ENCODE results near the gene RPL10A.

Gene RPL10A

GRCh38 chr6:35461270-35461669 is 6.9 kb upstream of the RPL10A start:
- Histone ChIP-seq H3K27ac (ENCODE audit: low read depth, low read length) (no peak overlapping the region), H3K27me3 (ENCODE audit: control insufficient read depth in 5 of 5, insufficient read depth in 4 of 5, low read length in 5 of 5) (no peaks in the 10 kb centered on the region), H3K9me3 (ENCODE audit: control insufficient read depth in 5 of 5, low read length in 5 of 5) (no peaks in the 10 kb centered on the region), H3K4me3 (ENCODE audit: low read depth in 1 of 5, low read length in 5 of 5) (no peak overlapping the region), H3K4me1 (ENCODE audit: control insufficient read depth in 5 of 5, insufficient read depth in 5 of 5, low read length in 5 of 5) (no peaks in the 10 kb centered on the region), H3K9ac (ENCODE audit: low read length in 5 of 5) (no peak overlapping the region), H3K36me3 (ENCODE audit: control insufficient read depth in 5 of 5, insufficient read depth in 5 of 5, low read length in 5 of 5) (peaks cover 0 to 33% (median 19%) of the 10 kb centered on the region in 5 donors)

- Histone ChIP-seq H3K27ac (ENCODE audit: low read depth, low read length) (no peak overlapping the region), H3K9me3 (ENCODE audit: control insufficient read depth in 5 of 5, low read length in 5 of 5) (no peaks in the 10 kb centered on the region), H3K4me3 (ENCODE audit: low read depth in 1 of 5, low read length in 5 of 5) (no peak overlapping the region), H3K27me3 (ENCODE audit: control insufficient read depth in 5 of 5, insufficient read depth in 4 of 5, low read length in 5 of 5) (no peaks in the 10 kb centered on the region), H3K36me3 (ENCODE audit: control insufficient read depth in 5 of 5, insufficient read depth in 5 of 5, low read length in 5 of 5) (peaks cover 0 to 27% (median 18%) of the 10 kb centered on the region in 5 donors), H3K4me1 (ENCODE audit: control insufficient read depth in 5 of 5, insufficient read depth in 5 of 5, low read length in 5 of 5) (peaks cover 0 to 7% (median 6%) of the 10 kb centered on the region in 5 donors), H3K9ac (ENCODE audit: low read length in 5 of 5) (no peak overlapping the region)
Measured at GRCh38 chr6:35463292-35463691, 4.9 kb upstream of the RPL10A start.

- H3K27me3 ChIP-seq (ENCODE audit: control insufficient read depth in 5 of 5, insufficient read depth in 4 of 5, low read length in 5 of 5), result no peaks in the 10 kb centered on the region
- peaks cover 0 to 28% (median 26%) of the 10 kb centered on the region in 5 donors for H3K4me1 ChIP-seq (ENCODE audit: control insufficient read depth in 5 of 5, insufficient read depth in 5 of 5, low read length in 5 of 5)
- H3K4me3 ChIP-seq (ENCODE audit: low read depth in 1 of 5, low read length in 5 of 5), result no peak overlapping the region
- peaks cover 0 to 27% (median 22%) of the 10 kb centered on the region in 5 donors for H3K36me3 ChIP-seq (ENCODE audit: control insufficient read depth in 5 of 5, insufficient read depth in 5 of 5, low read length in 5 of 5)
- no peaks in the 10 kb centered on the region for H3K9me3 ChIP-seq (ENCODE audit: control insufficient read depth in 5 of 5, low read length in 5 of 5)
- H3K27ac ChIP-seq (ENCODE audit: low read depth, low read length), result no peak overlapping the region
- H3K9ac ChIP-seq (ENCODE audit: low read length in 5 of 5), result no peak overlapping the region
Measured at GRCh38 chr6:35465646-35466045, 2.6 kb upstream of the RPL10A start.

- Histone ChIP-seq H3K36me3 (ENCODE audit: control insufficient read depth in 5 of 5, insufficient read depth in 5 of 5, low read length in 5 of 5) (peaks cover 5 to 50% (median 34%) of the 10 kb centered on the region in 5 donors), H3K27ac (ENCODE audit: low read depth, low read length) (peak overlapping the region; percentile 90), H3K4me3 (ENCODE audit: low read depth in 1 of 5, low read length in 5 of 5) (peak overlapping the region; percentile 78 to 91 (median 84)), H3K9me3 (ENCODE audit: control insufficient read depth in 5 of 5, low read length in 5 of 5) (no peaks in the 10 kb centered on the region), H3K9ac (ENCODE audit: low read length in 5 of 5) (peak overlapping the region; percentile 63 to 96 (median 90)), H3K27me3 (ENCODE audit: control insufficient read depth in 5 of 5, insufficient read depth in 4 of 5, low read length in 5 of 5) (no peaks in the 10 kb centered on the region), H3K4me1 (ENCODE audit: control insufficient read depth in 5 of 5, insufficient read depth in 5 of 5, low read length in 5 of 5) (peaks cover 0 to 41% (median 28%) of the 10 kb centered on the region in 5 donors)
Measured at GRCh38 chr6:35468980-35469750, 964 bp downstream of the RPL10A start.

- peaks cover 5 to 58% (median 43%) of the 10 kb centered on the region in 5 donors for H3K36me3 ChIP-seq (ENCODE audit: control insufficient read depth in 5 of 5, insufficient read depth in 5 of 5, low read length in 5 of 5)
- H3K27ac ChIP-seq (ENCODE audit: low read depth, low read length), result peak overlapping the region; percentile 90
Measured at GRCh38 chr6:35469751-35470662, 1.8 kb downstream of the RPL10A start.

GRCh38 chr6:35470663-35471120 is 2.5 kb downstream of the RPL10A start:
- peaks cover 0 to 41% (median 28%) of the 10 kb centered on the region in 5 donors for H3K4me1 ChIP-seq (ENCODE audit: control insufficient read depth in 5 of 5, insufficient read depth in 5 of 5, low read length in 5 of 5)
- peaks cover 5 to 65% (median 48%) of the 10 kb centered on the region in 5 donors for H3K36me3 ChIP-seq (ENCODE audit: control insufficient read depth in 5 of 5, insufficient read depth in 5 of 5, low read length in 5 of 5)
- no peak overlapping the region for H3K27ac ChIP-seq (ENCODE audit: low read depth, low read length)
- no peak overlapping the region for H3K9ac ChIP-seq (ENCODE audit: low read length in 5 of 5)
- H3K27me3 ChIP-seq (ENCODE audit: control insufficient read depth in 5 of 5, insufficient read depth in 4 of 5, low read length in 5 of 5), result no peaks in the 10 kb centered on the region
- H3K9me3 ChIP-seq (ENCODE audit: control insufficient read depth in 5 of 5, low read length in 5 of 5), result no peaks in the 10 kb centered on the region
- H3K4me3 ChIP-seq (ENCODE audit: low read depth in 1 of 5, low read length in 5 of 5), result no peak overlapping the region

More at GRCh38 chr6:35469751-35470662, 1.8 kb downstream of the RPL10A start:
- H3K9ac ChIP-seq (ENCODE audit: low read length in 5 of 5), result peak overlapping the region in 4 of 5 donors; percentile 81 to 96 (median 92)
- H3K9me3 ChIP-seq (ENCODE audit: control insufficient read depth in 5 of 5, low read length in 5 of 5), result no peaks in the 10 kb centered on the region
- no peaks in the 10 kb centered on the region for H3K27me3 ChIP-seq (ENCODE audit: control insufficient read depth in 5 of 5, insufficient read depth in 4 of 5, low read length in 5 of 5)
- peaks cover 0 to 41% (median 28%) of the 10 kb centered on the region in 5 donors for H3K4me1 ChIP-seq (ENCODE audit: control insufficient read depth in 5 of 5, insufficient read depth in 5 of 5, low read length in 5 of 5)
- H3K4me3 ChIP-seq (ENCODE audit: low read depth in 1 of 5, low read length in 5 of 5), result peak overlapping the region; percentile 78 to 91 (median 84)

GRCh38 chr6:35471836-35472345 is 3.7 kb downstream of the RPL10A start:
- H3K4me1 ChIP-seq (ENCODE audit: control insufficient read depth in 5 of 5, insufficient read depth in 5 of 5, low read length in 5 of 5), result peaks cover 0 to 41% (median 28%) of the 10 kb centered on the region in 5 donors
- H3K27me3 ChIP-seq (ENCODE audit: control insufficient read depth in 5 of 5, insufficient read depth in 4 of 5, low read length in 5 of 5), result no peaks in the 10 kb centered on the region
- no peak overlapping the region for H3K9ac ChIP-seq (ENCODE audit: low read length in 5 of 5)
- H3K4me3 ChIP-seq (ENCODE audit: low read depth in 1 of 5, low read length in 5 of 5), result no peak overlapping the region
- H3K36me3 ChIP-seq (ENCODE audit: control insufficient read depth in 5 of 5, insufficient read depth in 5 of 5, low read length in 5 of 5), result peaks cover 5 to 68% (median 41%) of the 10 kb centered on the region in 5 donors
- no peaks in the 10 kb centered on the region for H3K9me3 ChIP-seq (ENCODE audit: control insufficient read depth in 5 of 5, low read length in 5 of 5)
- H3K27ac ChIP-seq (ENCODE audit: low read depth, low read length), result no peak overlapping the region

GRCh38 chr6:35473075-35473849 is 5.1 kb downstream of the RPL10A start:
- H3K27me3 ChIP-seq (ENCODE audit: control insufficient read depth in 5 of 5, insufficient read depth in 4 of 5, low read length in 5 of 5), result no peaks in the 10 kb centered on the region
- no peaks in the 10 kb centered on the region for H3K9me3 ChIP-seq (ENCODE audit: control insufficient read depth in 5 of 5, low read length in 5 of 5)
- H3K4me1 ChIP-seq (ENCODE audit: control insufficient read depth in 5 of 5, insufficient read depth in 5 of 5, low read length in 5 of 5), result peaks cover 0 to 34% (median 21%) of the 10 kb centered on the region in 5 donors
- H3K36me3 ChIP-seq (ENCODE audit: control insufficient read depth in 5 of 5, insufficient read depth in 5 of 5, low read length in 5 of 5), result peaks cover 5 to 80% (median 47%) of the 10 kb centered on the region in 5 donors
- no peak overlapping the region for H3K9ac ChIP-seq (ENCODE audit: low read length in 5 of 5)
- no peak overlapping the region for H3K4me3 ChIP-seq (ENCODE audit: low read depth in 1 of 5, low read length in 5 of 5)
- H3K27ac ChIP-seq (ENCODE audit: low read depth, low read length), result no peak overlapping the region

GRCh38 chr6:35473850-35474130 is 5.6 kb downstream of the RPL10A start:
- H3K27me3 ChIP-seq (ENCODE audit: control insufficient read depth in 5 of 5, insufficient read depth in 4 of 5, low read length in 5 of 5), result no peaks in the 10 kb centered on the region
- peaks cover 5 to 84% (median 48%) of the 10 kb centered on the region in 5 donors for H3K36me3 ChIP-seq (ENCODE audit: control insufficient read depth in 5 of 5, insufficient read depth in 5 of 5, low read length in 5 of 5)
- no peak overlapping the region for H3K9ac ChIP-seq (ENCODE audit: low read length in 5 of 5)
- H3K9me3 ChIP-seq (ENCODE audit: control insufficient read depth in 5 of 5, low read length in 5 of 5), result no peaks in the 10 kb centered on the region
- no peak overlapping the region for H3K4me3 ChIP-seq (ENCODE audit: low read depth in 1 of 5, low read length in 5 of 5)
- peaks cover 0 to 31% (median 17%) of the 10 kb centered on the region in 5 donors for H3K4me1 ChIP-seq (ENCODE audit: control insufficient read depth in 5 of 5, insufficient read depth in 5 of 5, low read length in 5 of 5)
- no peak overlapping the region for H3K27ac ChIP-seq (ENCODE audit: low read depth, low read length)

All from subcutaneous abdominal adipose tissue (tissue), 5 donors.